GM10266 (cell line): ENCODE data around the gene SPDL1.
"Not testable (repeated sequence)": the region's sequence is repeated elsewhere in the genome, so short reads cannot be mapped to it uniquely, and the experiment has no call there.

Experiments used
- DNase-seq: peaks from one replicate; pipeline ENCODE4 v3.0.0; 2012; ENCODE audit errors: extremely low spot score
- TF ChIP-seq, protein P1 (sequence below): IDR thresholded peaks from 2 replicates; pipeline ENCODE4 v1.5.1; 2012; ENCODE audit warnings: mild to moderate bottlenecking, low read depth; ENCODE audit not compliant: control insufficient read depth, insufficient read depth; ENCODE audit errors: missing control alignments

The SPDL1 gene

DNA sequence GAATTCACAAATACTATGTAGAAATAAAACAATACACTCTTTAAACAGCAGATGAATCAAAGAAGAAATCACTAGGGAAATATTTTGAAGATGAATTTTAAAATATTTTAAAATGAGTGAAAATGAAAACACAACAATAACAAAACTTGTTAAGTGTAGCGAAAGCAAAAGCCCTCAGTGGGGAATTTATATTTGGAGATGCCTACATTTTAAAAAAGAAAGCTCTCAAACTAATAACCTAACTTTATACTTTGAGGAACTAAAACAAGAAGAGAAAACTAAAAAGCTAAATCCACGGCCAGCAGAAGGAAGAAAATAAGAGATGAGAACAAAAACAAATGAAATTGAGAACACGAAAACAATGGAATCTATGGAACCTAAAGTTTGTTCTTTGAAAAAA lies 22.7 kb downstream of the SPDL1 start:
- TF ChIP-seq, protein P1, sequence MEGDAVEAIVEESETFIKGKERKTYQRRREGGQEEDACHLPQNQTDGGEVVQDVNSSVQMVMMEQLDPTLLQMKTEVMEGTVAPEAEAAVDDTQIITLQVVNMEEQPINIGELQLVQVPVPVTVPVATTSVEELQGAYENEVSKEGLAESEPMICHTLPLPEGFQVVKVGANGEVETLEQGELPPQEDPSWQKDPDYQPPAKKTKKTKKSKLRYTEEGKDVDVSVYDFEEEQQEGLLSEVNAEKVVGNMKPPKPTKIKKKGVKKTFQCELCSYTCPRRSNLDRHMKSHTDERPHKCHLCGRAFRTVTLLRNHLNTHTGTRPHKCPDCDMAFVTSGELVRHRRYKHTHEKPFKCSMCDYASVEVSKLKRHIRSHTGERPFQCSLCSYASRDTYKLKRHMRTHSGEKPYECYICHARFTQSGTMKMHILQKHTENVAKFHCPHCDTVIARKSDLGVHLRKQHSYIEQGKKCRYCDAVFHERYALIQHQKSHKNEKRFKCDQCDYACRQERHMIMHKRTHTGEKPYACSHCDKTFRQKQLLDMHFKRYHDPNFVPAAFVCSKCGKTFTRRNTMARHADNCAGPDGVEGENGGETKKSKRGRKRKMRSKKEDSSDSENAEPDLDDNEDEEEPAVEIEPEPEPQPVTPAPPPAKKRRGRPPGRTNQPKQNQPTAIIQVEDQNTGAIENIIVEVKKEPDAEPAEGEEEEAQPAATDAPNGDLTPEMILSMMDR, result no peak
- no peak for DNase-seq

DNA sequence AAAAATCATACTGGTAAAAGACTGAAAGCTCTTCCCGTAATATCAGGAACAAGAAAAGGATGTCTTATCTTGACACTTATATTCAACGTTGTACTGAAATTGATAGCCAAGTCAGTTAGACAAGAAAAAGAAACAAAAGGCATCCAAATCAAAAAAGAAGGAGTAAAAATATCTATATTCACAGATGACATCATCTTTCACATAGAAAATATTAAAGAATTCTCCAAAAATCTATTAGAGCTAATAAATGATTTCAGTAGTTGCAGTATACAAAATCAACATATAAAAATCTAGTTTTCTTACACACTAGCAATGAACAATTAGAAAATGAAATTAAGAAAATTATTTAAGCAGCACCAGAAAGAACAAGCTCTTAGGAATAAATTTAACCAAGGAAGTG lies 24.3 kb downstream of the SPDL1 start:
- TF ChIP-seq, protein P1, result no peak
- no peak for DNase-seq

DNA sequence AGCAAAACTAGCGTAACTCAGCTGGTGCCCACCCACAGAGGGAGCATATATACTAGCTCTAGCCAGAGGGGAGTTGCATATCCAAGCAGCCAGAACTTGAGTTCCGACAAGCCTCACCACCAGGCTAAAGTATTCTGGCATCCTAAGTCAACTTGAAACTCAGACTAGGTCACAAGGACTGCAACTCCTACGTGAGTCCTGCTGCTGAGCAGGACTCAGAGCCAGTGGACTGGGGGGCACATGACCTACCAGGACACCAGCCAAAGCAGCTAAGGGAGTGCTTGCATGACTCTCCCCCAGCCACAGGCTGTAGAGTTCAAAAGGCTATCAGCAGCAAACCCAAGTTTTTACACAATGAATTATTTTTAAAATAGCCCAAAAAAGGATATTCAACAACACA lies 26.1 kb downstream of the SPDL1 start:
- DNase-seq, result no peak
- TF ChIP-seq, protein P1, result no peak

DNA sequence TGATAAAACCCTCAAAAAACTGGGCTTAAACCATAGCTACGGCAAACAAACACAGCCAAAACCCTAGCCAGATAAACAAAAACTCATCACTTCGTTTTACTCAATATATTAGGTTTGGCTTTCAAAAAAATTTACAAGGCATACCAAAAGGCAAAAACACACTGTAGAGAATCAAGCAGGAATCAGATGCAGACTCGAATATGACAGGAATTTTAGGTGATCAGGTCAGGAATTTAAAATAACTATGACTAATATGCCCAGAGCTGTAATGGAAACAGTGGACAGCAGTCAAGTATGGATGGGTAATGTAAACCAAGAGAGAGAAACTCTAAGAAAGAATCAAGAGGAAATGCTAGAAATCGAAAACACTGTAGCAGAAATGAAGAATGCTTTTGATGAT lies 27.0 kb downstream of the SPDL1 start:
- TF ChIP-seq, protein P1, result no peak
- no peak for DNase-seq

DNA sequence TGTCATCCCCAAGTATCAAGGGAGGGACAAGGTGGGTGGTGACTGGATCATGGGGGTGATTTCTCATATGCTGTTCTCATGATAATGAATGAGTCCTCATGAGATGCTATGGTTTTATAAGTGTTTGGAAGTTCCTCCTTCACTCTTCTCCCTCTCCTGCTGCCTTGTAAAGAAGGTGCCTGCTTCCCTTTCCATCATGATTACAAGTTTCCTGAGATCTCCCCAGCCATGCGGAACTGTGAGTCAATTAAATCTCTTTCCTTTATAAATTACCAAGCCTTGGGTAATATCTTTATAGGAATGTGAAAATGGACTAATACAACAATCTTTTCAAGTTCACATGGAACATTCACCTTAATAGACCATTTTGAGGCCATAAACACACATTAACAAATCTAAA lies 32.0 kb downstream of the SPDL1 start:
- no peak for DNase-seq
- TF ChIP-seq, protein P1, result no peak

DNA sequence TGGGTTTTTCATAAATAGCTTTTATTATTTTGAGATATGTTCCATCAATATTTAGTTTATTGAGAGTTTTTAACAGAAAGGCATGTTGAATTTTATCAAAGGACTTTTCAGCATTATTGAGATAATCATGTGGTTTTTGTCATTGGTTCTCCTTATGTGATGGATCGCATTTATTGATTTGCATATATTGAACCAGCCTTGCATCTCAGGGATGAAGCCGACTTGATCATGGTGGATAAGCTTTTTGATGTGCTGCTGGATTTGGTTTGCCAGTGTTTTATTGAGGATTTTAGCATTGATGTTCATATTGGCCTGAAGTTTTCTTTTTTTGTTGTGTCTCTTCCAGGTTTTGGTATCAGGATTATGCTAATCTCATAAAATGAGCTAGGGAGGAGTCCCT lies 40.7 kb downstream of the SPDL1 start:
- DNase-seq, result not testable (repeated sequence)

DNA sequence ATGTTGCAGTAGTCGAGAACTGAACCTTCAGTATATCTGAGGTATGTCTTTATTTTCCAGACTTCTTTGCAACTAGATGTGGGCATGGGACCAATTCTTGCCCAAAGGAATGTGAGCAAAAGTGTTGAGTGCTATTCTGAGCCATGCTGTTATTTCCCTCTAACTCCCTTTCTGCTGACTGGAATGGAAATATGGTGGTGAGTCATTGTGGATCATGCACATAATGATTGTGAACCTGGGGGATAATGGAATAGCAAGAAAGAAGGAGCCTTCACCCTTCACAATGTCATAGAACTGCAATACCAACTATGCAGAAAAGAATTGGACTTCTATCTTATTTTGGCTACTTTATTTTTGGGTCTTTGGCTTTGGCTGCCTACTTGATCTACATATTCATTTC lies 43.2 kb downstream of the SPDL1 start:
- DNase-seq, result no peak
- TF ChIP-seq, protein P1, result no peak

DNA sequence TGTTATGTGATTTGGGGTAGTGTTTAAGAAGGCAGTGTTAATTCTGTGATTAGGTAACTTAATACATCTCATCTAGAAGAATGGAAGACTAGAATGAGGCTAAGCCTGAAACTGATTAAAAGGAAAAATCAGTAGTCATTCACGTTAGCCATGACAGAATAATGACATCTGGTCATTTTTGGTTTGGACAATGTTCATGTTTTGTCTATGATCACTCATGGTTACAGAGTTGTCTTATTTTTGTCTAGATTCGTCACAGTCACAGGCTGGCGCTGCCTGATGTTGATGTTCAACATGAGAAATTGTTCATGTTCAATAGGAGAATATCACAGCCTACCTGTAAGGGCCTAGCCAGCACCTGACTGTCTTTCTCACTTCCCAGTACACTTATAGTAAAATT lies 44.0 kb downstream of the SPDL1 start:
- TF ChIP-seq, protein P1, result no peak
- DNase-seq, result no peak
